Psoas muscle (tissue), 8 donors: ENCODE measurements around the gene ABTB1. TPM values are rescaled to one million over a fixed set of nuclear protein-coding genes. Genes with fewer than 3 reads are reported as not detected.
"Not testable (repeated sequence)": the region's sequence is repeated elsewhere in the genome, so short reads cannot be mapped to it uniquely, and the experiment has no call there.

ENCODE experiments used
- ATAC-seq, 4 donors: fragments of 200-7000 bp; cut with Tn5 transposase; one replicate each; pipeline ENCODE4 v1.9.1; 2020; ENCODE audit warnings: moderate library complexity in 3 of 4, mild to moderate bottlenecking in 2 of 4
- DNase-seq, 2 donors: peaks; one replicate each; pipeline ENCODE4 v3.0.0-alpha.2; 2020
- H3K27ac ChIP-seq: fragments of 200-600 bp; one replicate; pipeline ENCODE4 v1.8.0; 2022
- H3K27me3 ChIP-seq, 3 donors: fragments of 200-600 bp in 1 of 3; one replicate each; pipeline versions ENCODE4 v1.6.1 to v1.8.0; 2013 to 2022; ENCODE audit warnings: low read length in 2 of 3, mild to moderate bottlenecking in 2 of 3, moderate library complexity in 1 of 3; ENCODE audit not compliant: insufficient read depth in 3 of 3
- H3K36me3 ChIP-seq, 2 donors: fragments of 200-600 bp in 1 of 2; one replicate each; pipeline versions ENCODE4 v1.6.1 to v1.8.0; 2013 to 2022; ENCODE audit warnings: low read depth in 1 of 2, mild to moderate bottlenecking in 1 of 2, moderate library complexity in 1 of 2; ENCODE audit not compliant: insufficient read depth in 1 of 2
- H3K4me1 ChIP-seq: fragments of 200-600 bp; one replicate; pipeline ENCODE4 v1.8.0; 2022
- H3K4me3 ChIP-seq: fragments of 200-600 bp; one replicate; pipeline ENCODE4 v1.8.0; 2022; ENCODE audit warnings: mild to moderate bottlenecking
- H3K9me3 ChIP-seq: fragments of 200-600 bp; one replicate; pipeline ENCODE4 v1.8.0; 2022
- WGBS, 3 donors: extraction: QIAGEN DNeasy Blood & Tissue Kit; methylation state at CpG; one replicate each; pipeline versions ENCODE4 v1.1.6 to v1.1.7; 2013; 5-methylcytosine and 5-hydroxymethylcytosine counted together
- intact Hi-C, 2 donors: fragments of 100-400 bp; cut with DNase I; formaldehyde crosslinking; loops; one replicate each; pipeline versions ENCODE4 v1.11.0 to v1.14.2; 2022
- polyA plus RNA-seq, 3 donors: library from polyadenylated mRNA; stranded (reverse); fragments of 200-250 nt; gene quantifications; one replicate each; pipeline ENCODE4 v1.2.3, GENCODE V29; 2013
- total RNA-seq, 4 donors: library from RNA; stranded (reverse); fragmentation: NEBNext Ultra II Directional in 2 of 4; extraction: Animal tissue kit (Norgen Biotek cat#: 25700) in 2 of 4; gene quantifications; one replicate each; pipeline versions ENCODE4 v1.2.1 to v1.2.4, GENCODE V29; 2021 to 2023
- TF ChIP-seq, protein P1 (sequence below): fragments of 200-600 bp; IDR thresholded peaks from one replicate; pipeline ENCODE4 v1.8.0; 2022; ENCODE audit warnings: antibody characterized with exemption
- donor health status: healthy with polysubstance abuse.
- donor health status: DM: no; HTN: no; CAD: no; lungs with moderate emphysema.
- donor health status: Bipolar disorder and iron deficiency.
- donor health status: healthy.
- donor health status: DM: yes; HTN: yes; CAD: no.
- donor health status: DM: no; HTN: no; CAD: no.
- donor health status: DM: no; HTN: no; CAD: no.
- donor health status: DM: yes; HTN: yes; CAD: no.

ABTB1 gene
- total and polyA plus RNA-seq, 7 donors: 22.8 to 34.5 (median 30.1) TPM

DNA sequence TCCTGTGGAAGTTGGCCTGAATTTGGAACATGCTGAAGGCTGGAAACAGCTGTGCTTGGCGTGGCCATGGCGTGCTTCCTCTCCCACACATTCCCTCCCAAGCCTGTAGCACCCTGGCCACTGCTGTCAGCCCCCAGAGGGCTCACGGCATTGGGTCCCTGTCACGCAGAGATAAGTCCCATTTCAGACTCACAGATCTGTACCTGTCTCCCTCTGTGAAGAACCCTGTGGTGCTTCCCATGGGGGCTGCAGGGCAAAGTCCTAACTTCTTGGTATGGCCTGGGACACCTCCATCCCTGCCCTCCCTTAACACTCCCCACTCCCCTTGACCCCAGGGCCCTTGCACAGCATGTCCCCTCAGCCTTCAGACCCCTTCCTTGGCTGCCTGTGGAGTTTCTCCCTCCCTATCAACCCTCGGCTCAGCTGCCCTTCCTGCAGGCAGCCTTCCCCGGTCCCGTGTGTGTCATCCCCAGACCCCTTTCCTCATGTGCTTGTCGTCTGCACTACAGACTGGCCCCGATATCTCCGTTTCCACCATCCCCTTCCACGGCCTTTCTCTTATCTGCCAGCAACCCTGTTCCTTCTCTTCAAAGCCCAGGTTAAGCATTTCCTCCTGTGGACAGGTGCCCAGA lies 28.6 kb downstream of the ABTB1 start:
- DNase-seq (peak in 1 of 2 donors; percentile 62), ATAC-seq (no peak)
- Histone ChIP-seq H3K4me1 (peaks cover 58% of the 10 kb centered on the region), H3K27ac (peak overlapping the region; percentile 94), H3K27me3 (no peaks in the 10 kb centered on the region), H3K9me3 (peaks cover 5% of the 10 kb centered on the region), H3K4me3 (no peak overlapping the region), H3K36me3 (peaks cover 0 to 6% of the 10 kb centered on the region in 2 donors)
- TF ChIP-seq, protein P1, sequence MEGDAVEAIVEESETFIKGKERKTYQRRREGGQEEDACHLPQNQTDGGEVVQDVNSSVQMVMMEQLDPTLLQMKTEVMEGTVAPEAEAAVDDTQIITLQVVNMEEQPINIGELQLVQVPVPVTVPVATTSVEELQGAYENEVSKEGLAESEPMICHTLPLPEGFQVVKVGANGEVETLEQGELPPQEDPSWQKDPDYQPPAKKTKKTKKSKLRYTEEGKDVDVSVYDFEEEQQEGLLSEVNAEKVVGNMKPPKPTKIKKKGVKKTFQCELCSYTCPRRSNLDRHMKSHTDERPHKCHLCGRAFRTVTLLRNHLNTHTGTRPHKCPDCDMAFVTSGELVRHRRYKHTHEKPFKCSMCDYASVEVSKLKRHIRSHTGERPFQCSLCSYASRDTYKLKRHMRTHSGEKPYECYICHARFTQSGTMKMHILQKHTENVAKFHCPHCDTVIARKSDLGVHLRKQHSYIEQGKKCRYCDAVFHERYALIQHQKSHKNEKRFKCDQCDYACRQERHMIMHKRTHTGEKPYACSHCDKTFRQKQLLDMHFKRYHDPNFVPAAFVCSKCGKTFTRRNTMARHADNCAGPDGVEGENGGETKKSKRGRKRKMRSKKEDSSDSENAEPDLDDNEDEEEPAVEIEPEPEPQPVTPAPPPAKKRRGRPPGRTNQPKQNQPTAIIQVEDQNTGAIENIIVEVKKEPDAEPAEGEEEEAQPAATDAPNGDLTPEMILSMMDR: no peak
- intact Hi-C loops: no loop called here
- 49 to 67% (median 54%) methylated on average over 11 of the region's 11 CpGs for WGBS, 3 donors

DNA sequence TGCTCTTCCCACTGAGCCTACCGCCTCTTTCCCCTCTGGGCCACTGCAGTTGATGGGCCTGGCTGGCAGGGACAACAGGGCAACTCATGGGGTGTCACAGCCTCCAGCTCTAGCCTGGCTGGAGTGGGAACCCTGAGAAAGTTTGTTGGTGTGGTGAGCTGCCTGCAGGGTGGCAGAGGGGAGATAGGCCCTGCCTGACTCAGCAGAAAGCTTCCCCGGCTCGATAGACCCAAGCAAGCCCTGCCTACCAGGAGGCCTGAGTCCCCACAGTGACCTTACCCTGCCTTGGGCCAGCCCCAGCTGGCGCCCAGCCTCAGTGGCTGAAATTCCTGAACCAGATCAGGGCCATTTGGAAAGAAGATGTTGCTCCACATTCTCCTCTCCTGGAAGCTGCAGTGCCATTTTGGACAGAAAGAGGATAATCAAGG lies 29.4 kb downstream of the ABTB1 start:
- peaks cover 53% of the 10 kb centered on the region for H3K4me1 ChIP-seq
- DNase-seq (peak; percentile 78 to 80), ATAC-seq (peak in 2 of 4 donors; percentile 22 to 27)
- TF ChIP-seq, protein P1: no peak
- H3K27me3 ChIP-seq: no peaks in the 10 kb centered on the region
- H3K27ac ChIP-seq: peak overlapping the region; percentile 94
- 21 to 25% (median 24%) methylated on average over 4 of the region's 4 CpGs for WGBS, 3 donors
- H3K4me3 ChIP-seq: no peak overlapping the region
- peaks cover 0 to 11% of the 10 kb centered on the region in 2 donors for H3K36me3 ChIP-seq
- intact Hi-C loops: no loop called here
- H3K9me3 ChIP-seq: peaks cover 5% of the 10 kb centered on the region

DNA sequence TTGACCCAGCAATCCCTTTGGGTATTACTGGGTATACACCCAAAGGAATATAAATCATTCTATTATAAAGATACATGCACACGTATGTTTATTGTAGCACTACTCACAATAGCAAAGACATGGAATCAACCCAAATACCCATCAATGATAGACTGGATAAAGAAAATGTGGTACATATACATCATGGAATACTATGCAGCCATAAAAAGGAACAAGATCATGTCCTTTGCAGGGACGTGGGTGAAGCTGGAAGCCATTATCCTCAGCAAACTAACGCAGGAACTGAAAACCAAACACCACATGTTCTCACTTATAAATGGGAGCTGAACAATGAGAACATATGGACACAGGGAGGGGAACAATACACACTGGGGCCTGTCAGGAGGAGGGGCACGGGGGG lies 32.1 kb downstream of the ABTB1 start:
- Histone ChIP-seq H3K36me3 (peaks cover 0 to 20% of the 10 kb centered on the region in 2 donors), H3K4me1 (peaks cover 31% of the 10 kb centered on the region)
- intact Hi-C loops, H3K9me3 ChIP-seq, H3K27me3 ChIP-seq, H3K27ac ChIP-seq, ATAC-seq, H3K4me3 ChIP-seq, DNase-seq: not testable (repeated sequence)
- WGBS, 3 donors: 87 to 93% (median 90%) methylated on average over 4 of the region's 4 CpGs

DNA sequence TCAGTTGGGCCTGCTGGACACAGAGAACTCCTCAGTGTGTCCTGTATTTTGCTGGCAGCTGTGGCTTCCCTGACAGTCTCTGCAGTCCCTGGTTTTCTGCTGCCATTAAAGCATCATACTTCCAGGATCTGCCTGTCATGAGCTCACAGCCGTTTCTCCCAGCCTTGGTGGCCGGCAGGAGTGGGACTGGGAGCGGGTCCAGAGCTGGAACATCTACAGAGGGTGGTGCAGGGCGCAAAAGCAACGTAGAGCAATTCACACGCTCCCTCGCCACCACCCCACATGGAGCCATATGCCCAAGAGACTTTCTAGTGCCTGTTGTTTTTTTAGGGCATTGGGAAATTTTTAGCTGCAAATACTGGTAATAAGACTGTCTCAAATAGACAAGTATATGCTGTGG lies 33.6 kb downstream of the ABTB1 start:
- intact Hi-C loops: no loop called here
- WGBS, 3 donors: 58 to 63% (median 59%) methylated on average over 7 of the region's 7 CpGs
- peaks cover 5% of the 10 kb centered on the region for H3K9me3 ChIP-seq
- H3K27ac ChIP-seq: peak overlapping the region; percentile 39
- H3K4me3 ChIP-seq: no peak overlapping the region
- peak in 1 of 2 donors; percentile 82 for DNase-seq
- H3K36me3 ChIP-seq: peaks cover 0 to 26% of the 10 kb centered on the region in 2 donors
- peak in 2 of 4 donors; percentile 30 to 39 for ATAC-seq
- TF ChIP-seq, protein P1: no peak
- peaks cover 34% of the 10 kb centered on the region for H3K4me1 ChIP-seq
- H3K27me3 ChIP-seq: no peaks in the 10 kb centered on the region

- peaks cover 34% of the 10 kb centered on the region for H3K4me1 ChIP-seq
- WGBS, 3 donors: 66 to 77% (median 67%) methylated on average over 16 of the region's 16 CpGs
- ATAC-seq: no peak
- TF ChIP-seq, protein P1: no peak
- no peak overlapping the region for H3K4me3 ChIP-seq
- DNase-seq: no peak
- H3K9me3 ChIP-seq: peaks cover 5% of the 10 kb centered on the region
- no peaks in the 10 kb centered on the region for H3K27me3 ChIP-seq
- peaks cover 0 to 26% of the 10 kb centered on the region in 2 donors for H3K36me3 ChIP-seq
- H3K27ac ChIP-seq: peak overlapping the region; percentile 39
- intact Hi-C loops: no loop called here
Measured at GRCh38 chr3:127706785-127707351, 34.1 kb downstream of the ABTB1 start.
